GM19351 (cell line): Measurements from ENCODE around the gene RIMS4.

Source experiments
- ATAC-seq: cut with Tn5 transposase; IDR thresholded peaks from one replicate; pipeline ENCODE4 v1.9.1; 2021; ENCODE audit warnings: mild to moderate bottlenecking, moderate library complexity; ENCODE audit not compliant: unreplicated experiment

Gene RIMS4

GRCh38 chr20:44810391-44811149, at the start of gene RIMS4:
TSS of gene RIMS4 (minus strand) at chr20:44810546. CDS start at chr20:44810271, 275 bp downstream.
- ATAC-seq, result no peak

GRCh38 chr20:44858606-44859360, 48.4 kb upstream of the RIMS4 start:
- ATAC-seq, result no peak

- ATAC-seq, result no peak
Measured at GRCh38 chr20:44856856-44857448, 46.6 kb upstream of the RIMS4 start.

GRCh38 chr20:44856442-44856841, 46.1 kb upstream of the RIMS4 start:
- ATAC-seq, result no peak

GRCh38 chr20:44851545-44851944, 41.2 kb upstream of the RIMS4 start:
- ATAC-seq, result no peak

GRCh38 chr20:44850837-44851236, 40.5 kb upstream of the RIMS4 start:
- ATAC-seq, result no peak

- no peak for ATAC-seq
Measured at GRCh38 chr20:44850272-44850671, 39.9 kb upstream of the RIMS4 start.

GRCh38 chr20:44849703-44850102, 39.4 kb upstream of the RIMS4 start:
- no peak for ATAC-seq

- no peak for ATAC-seq
Measured at GRCh38 chr20:44848254-44849015, 38.1 kb upstream of the RIMS4 start.

GRCh38 chr20:44843876-44844275, 33.5 kb upstream of the RIMS4 start:
- no peak for ATAC-seq

GRCh38 chr20:44841955-44842354, 31.6 kb upstream of the RIMS4 start:
- no peak for ATAC-seq

- no peak for ATAC-seq
Measured at GRCh38 chr20:44840826-44841225, 30.5 kb upstream of the RIMS4 start.

- ATAC-seq, result no peak
Measured at GRCh38 chr20:44839481-44839880, 29.1 kb upstream of the RIMS4 start.

- ATAC-seq, result no peak
Measured at GRCh38 chr20:44838521-44838920, 28.2 kb upstream of the RIMS4 start.

GRCh38 chr20:44837946-44838345, 27.6 kb upstream of the RIMS4 start:
- ATAC-seq, result no peak

- ATAC-seq, result no peak
Measured at GRCh38 chr20:44836601-44837120, 26.3 kb upstream of the RIMS4 start.

- ATAC-seq, result no peak
Measured at GRCh38 chr20:44835661-44836221, 25.4 kb upstream of the RIMS4 start.

GRCh38 chr20:44835116-44835515, 24.8 kb upstream of the RIMS4 start:
- ATAC-seq, result no peak

GRCh38 chr20:44834693-44835092, 24.3 kb upstream of the RIMS4 start:
- no peak for ATAC-seq

- ATAC-seq, result no peak
Measured at GRCh38 chr20:44833437-44833836, 23.1 kb upstream of the RIMS4 start.

GRCh38 chr20:44832724-44833123, 22.4 kb upstream of the RIMS4 start:
- ATAC-seq, result no peak
